ENCODE measurements around the gene PTPRM.

The PTPRM gene

GRCh38 chr18:8341481-8342230 lies 774.5 kb downstream of the PTPRM start:
- DNase-seq (ENCODE audit: low read depth in 2 of 3, low spot score in 1 of 3), result no peak

- DNase-seq (ENCODE audit: low read depth in 2 of 3, low spot score in 1 of 3), result no peak
Measured at GRCh38 chr18:8348051-8348720, 781.1 kb downstream of the PTPRM start.

- no peak for DNase-seq (ENCODE audit: low read depth in 2 of 3, low spot score in 1 of 3)
Measured at GRCh38 chr18:8349608-8350323, 782.6 kb downstream of the PTPRM start.

- DNase-seq (ENCODE audit: low read depth in 2 of 3, low spot score in 1 of 3), result no peak
Measured at GRCh38 chr18:8350628-8351027, 783.5 kb downstream of the PTPRM start.

- DNase-seq (ENCODE audit: low read depth in 2 of 3, low spot score in 1 of 3), result no peak
Measured at GRCh38 chr18:8351161-8351560, 784.0 kb downstream of the PTPRM start.

GRCh38 chr18:8354304-8354703 lies 787.2 kb downstream of the PTPRM start:
- no peak for DNase-seq (ENCODE audit: low read depth in 2 of 3, low spot score in 1 of 3)

- no peak for DNase-seq (ENCODE audit: low read depth in 2 of 3, low spot score in 1 of 3)
Measured at GRCh38 chr18:8356001-8356400, 788.9 kb downstream of the PTPRM start.

- DNase-seq (ENCODE audit: low read depth in 2 of 3, low spot score in 1 of 3), result no peak
Measured at GRCh38 chr18:8357320-8357719, 790.2 kb downstream of the PTPRM start.

- DNase-seq (ENCODE audit: low read depth in 2 of 3, low spot score in 1 of 3), result no peak
Measured at GRCh38 chr18:8358033-8358765, 791.1 kb downstream of the PTPRM start.

GRCh38 chr18:8359076-8359475 lies 792.0 kb downstream of the PTPRM start:
- DNase-seq (ENCODE audit: low read depth in 2 of 3, low spot score in 1 of 3), result no peak

GRCh38 chr18:8359481-8359880 lies 792.4 kb downstream of the PTPRM start:
- no peak for DNase-seq (ENCODE audit: low read depth in 2 of 3, low spot score in 1 of 3)

- no peak for DNase-seq (ENCODE audit: low read depth in 2 of 3, low spot score in 1 of 3)
Measured at GRCh38 chr18:8361941-8362471, 794.9 kb downstream of the PTPRM start.

GRCh38 chr18:8362863-8363262 lies 795.7 kb downstream of the PTPRM start:
- DNase-seq (ENCODE audit: low read depth in 2 of 3, low spot score in 1 of 3), result no peak

- no peak for DNase-seq (ENCODE audit: low read depth in 2 of 3, low spot score in 1 of 3)
Measured at GRCh38 chr18:8364385-8364784, 797.3 kb downstream of the PTPRM start.

- DNase-seq (ENCODE audit: low read depth in 2 of 3, low spot score in 1 of 3), result no peak
Measured at GRCh38 chr18:8365006-8365405, 797.9 kb downstream of the PTPRM start.

- no peak for DNase-seq (ENCODE audit: low read depth in 2 of 3, low spot score in 1 of 3)
Measured at GRCh38 chr18:8365528-8365927, 798.4 kb downstream of the PTPRM start.

GRCh38 chr18:8366070-8366469 lies 799.0 kb downstream of the PTPRM start:
- no peak for DNase-seq (ENCODE audit: low read depth in 2 of 3, low spot score in 1 of 3)

GRCh38 chr18:8366656-8367055 lies 799.5 kb downstream of the PTPRM start:
- no peak for DNase-seq (ENCODE audit: low read depth in 2 of 3, low spot score in 1 of 3)

- DNase-seq (ENCODE audit: low read depth in 2 of 3, low spot score in 1 of 3), result peak in 2 of 3 donors; percentile 0 to 4
Measured at GRCh38 chr18:8367217-8367988, 800.3 kb downstream of the PTPRM start.

- no peak for DNase-seq (ENCODE audit: low read depth in 2 of 3, low spot score in 1 of 3)
Measured at GRCh38 chr18:8368512-8369217, 801.5 kb downstream of the PTPRM start.

All from stimulated activated CD4-positive, alpha-beta T cell treated with anti-CD3 and anti-CD28 coated beads, Interleukin-12 subunit alpha, Interleukin-12 subunit beta, amount 100 ng/mL, for 48 hours (primary cell).